Stimulated activated CD4-positive, alpha-beta T cell treated with anti-CD3 and anti-CD28 coated beads, TNF-alpha, amount 100 ng/mL, for 48 hours (primary cell): Measurements from ENCODE around the gene TNFAIP8L3.
"Not testable (repeated sequence)": the region's sequence is repeated elsewhere in the genome, so short reads cannot be mapped to it uniquely, and the experiment has no call there.

ENCODE experiments used
- DNase-seq, 3 donors: peaks; one replicate each; pipeline ENCODE4 v3.0.0-alpha.2; 2020; ENCODE audit warnings: low read depth in 3 of 3

TNFAIP8L3 gene

DNA sequence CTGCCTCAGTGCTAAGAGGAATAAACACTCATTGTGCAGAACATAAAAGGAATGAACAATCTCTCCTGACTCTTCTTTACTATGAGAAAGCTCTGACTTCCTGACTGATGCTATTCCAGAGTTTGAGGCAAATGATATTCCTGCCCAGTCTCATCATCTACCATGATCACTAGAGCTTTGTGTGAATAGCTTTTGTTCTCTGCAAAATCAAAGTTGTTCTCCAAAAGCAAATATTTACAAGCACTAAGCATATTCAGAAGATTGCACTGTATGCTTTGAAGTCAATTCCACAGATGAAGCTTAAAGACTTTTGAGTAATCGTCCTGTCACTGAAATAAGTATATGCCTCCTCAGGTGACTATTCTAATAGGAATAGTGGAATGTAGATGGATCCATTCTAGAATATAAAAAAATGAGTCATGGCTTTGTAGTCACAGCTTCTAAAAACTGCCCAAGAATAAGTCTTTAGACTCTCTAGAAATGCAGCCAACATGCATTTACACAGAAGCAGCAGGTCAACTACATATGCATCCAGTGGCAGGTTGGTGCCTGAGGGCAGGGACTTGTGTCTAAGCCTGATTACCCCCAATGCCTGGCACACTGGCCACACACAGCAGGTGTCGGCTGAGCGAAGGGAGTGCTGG, 34.6 kb downstream of the TNFAIP8L3 start:
- no peak for DNase-seq

DNA sequence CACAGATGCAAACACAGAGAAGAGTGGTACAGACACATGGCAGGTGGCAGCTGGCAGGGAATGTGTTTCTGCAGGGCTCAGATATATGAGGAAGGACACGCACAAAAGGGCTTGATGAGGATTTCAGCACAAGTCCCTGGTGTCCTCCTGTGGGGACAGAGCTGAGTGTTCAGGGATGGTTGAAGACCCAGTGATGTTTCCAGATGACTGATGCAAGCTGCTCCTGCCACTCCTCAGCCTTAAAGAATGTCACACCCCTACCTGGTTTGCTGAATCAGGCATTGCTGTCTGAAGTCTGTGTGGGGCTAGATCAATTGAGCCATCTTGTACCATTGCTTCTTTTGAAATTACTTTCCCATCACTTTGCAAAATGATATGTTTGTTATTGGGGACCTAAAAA, 40.2 kb downstream of the TNFAIP8L3 start:
- no peak for DNase-seq

DNA sequence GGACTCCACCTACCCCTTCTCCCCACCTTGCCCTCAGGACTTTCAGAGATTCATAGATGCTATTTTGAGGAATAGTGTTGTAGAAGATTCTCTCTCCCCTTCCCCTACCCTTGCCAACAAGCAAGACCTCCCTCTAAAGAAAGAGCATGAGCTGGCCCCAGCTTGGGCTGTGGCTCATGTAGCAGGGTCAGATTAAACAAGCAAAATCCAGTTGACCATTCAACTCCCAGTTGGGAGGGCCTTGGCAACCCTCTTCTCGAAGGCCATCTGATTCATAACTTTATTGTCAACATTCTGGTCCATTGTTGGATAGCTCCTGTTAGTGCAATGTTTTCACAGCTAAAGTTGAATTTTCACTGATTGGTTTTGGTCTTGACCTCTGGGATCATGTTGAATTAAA, 41.1 kb downstream of the TNFAIP8L3 start:
- DNase-seq, result no peak

DNA sequence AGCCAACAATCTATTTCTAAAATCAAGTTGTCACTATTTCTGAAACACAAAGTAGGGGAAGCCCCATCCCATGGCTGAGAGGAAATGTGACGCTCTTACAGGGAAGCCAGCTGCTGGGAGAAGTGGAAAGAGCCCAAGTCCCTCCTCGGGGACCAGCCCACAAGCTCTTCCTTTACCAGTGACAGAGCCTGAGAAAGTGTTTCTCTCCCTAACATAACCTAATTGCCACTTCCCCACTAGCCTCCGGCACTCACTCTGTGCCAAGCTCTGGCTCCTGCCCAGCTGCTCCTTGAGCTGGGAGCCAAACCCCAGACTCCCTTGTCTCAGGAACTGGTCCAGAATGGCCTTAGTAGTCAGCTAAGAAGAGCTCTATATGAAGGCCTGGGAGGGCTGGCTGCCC, 42.9 kb downstream of the TNFAIP8L3 start:
- no peak for DNase-seq

DNA sequence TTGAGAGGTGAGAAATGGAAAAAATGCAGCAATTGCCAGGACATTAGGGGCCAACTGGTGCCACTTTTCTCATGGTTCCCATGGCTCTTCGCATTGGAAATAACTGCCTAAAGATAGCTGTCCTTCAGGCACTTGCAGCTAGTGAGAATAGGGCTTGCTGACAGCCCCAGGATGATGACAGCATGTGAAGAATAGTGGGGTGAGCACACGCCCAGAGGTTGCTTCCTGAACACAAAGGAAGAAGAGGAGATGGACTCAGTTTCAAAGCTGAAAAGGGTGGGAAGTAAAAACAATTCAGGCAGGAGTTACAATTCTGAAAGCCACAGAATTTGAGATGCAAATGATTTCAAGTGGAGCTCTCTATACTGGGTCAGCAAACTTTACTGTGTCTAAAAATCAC, 45.6 kb downstream of the TNFAIP8L3 start:
- DNase-seq, result no peak

DNA sequence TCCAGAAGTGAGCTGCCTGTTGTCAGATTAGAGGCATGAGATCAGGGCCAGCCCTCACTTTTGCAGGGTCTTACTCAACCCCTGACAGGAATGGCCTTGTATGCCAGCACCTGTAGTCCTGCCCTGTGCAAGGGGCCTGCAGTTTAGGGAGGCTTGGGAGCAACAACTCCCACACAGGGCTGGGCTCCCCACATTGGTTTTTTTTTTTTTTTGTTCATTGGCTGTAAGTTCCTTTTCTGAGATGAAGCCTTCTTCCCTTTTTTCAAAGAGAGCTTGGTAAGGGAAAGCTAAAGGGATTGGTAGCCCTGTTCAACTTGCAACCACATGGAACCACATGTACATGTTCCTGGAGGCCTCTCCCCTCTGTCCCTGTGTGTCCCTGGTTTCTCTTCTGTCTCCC, 46.4 kb downstream of the TNFAIP8L3 start:
- DNase-seq, result no peak

DNA sequence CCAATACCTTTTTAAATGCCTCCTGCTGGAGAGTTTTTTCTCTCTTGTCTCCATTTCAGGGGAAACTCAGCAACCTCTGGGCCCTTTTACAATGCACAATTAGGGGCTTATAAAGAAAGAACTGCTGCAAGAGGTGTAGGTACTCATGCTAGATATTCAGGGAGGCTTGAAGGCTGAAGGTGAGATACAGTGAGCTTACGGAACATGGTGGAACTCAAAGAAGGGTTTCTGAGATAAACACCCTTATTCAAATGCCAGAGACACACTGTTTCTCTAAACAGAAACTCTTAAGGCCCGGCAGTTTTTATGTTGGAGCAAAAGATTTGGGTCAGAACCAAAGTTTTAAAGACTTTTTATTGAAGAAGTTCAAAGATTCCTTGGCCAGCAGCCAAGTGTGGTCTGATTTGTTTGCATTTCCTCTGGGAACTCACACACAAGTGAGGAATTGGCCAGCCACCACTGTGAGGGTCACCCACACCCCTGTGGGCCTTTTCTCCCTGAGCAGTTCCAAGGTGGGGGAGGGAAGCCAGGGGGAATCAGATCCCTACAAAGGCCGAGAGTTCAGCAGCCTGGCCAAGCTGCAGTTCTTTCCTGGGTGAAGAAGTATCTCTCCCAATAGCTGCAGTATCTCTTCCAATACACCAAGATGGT, 47.8 kb downstream of the TNFAIP8L3 start:
- no peak for DNase-seq

DNA sequence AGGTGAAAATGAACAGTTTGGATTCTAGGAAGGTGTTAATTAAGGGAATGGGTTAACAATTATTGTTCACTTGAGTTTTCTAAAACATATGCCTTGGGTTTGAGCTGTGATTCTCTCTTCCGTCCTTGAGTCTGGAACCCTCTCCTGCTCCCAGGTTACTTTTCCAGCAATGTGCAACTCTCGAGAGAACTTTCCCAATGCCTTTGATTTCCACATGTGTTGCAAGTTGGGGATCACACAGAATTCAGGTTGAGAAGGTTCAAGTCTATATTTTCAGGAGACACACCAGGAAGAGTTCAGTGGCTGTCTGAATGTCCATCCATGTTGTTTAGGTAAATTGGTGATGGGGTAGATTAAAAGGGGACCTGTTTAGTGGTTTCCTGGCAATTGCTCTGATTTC, 48.7 kb downstream of the TNFAIP8L3 start:
- no peak for DNase-seq

DNA sequence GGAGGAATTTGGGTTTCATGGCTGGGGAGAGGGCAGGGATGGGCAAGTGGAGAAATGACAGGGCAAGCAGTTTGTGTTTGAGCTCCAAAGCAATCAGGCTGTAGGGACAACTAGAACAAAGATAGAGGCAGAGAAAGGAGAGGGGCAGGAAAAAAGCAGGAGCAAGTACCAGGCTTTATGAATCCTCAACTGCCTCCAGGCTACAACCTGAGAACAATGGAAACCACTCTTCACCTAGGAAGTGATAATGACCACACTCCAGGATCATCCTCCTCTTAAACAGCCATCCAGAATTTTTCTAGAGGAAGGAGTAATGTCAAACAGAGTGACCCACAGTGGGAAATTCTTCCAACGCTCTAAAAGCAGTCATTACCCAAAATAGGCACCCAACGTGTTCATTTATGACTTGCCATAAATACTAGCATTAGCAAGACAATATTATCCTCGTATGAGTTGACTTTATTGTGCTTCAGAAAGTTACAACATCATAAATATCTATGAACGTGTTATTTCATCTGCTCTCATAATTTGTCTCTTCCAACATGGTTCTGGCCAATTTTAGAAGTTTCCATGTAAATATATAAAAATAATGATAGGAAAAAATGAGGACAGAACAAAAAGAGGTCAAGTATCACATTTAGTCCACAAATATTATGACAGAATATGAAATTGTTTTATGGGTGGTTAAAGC, 50.5 kb downstream of the TNFAIP8L3 start:
- no peak for DNase-seq

DNA sequence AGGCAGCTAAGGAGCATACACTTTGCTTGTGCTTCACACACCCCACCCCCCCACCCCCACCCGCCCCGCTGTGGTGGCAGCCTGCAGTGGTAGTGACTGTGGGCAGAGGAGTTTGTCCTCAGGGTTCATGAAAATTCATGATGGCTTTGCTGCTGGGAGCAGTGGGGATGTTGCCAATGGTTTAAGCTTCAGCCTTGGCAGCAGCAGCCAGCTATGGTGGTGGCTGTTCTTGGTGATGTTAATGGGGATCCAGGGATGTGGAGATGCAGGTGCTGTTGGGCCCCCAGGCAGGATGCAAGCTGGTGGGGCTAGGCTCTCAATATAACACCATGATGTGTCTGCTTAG, 55.8 kb downstream of the TNFAIP8L3 start:
- DNase-seq, result no peak

DNA sequence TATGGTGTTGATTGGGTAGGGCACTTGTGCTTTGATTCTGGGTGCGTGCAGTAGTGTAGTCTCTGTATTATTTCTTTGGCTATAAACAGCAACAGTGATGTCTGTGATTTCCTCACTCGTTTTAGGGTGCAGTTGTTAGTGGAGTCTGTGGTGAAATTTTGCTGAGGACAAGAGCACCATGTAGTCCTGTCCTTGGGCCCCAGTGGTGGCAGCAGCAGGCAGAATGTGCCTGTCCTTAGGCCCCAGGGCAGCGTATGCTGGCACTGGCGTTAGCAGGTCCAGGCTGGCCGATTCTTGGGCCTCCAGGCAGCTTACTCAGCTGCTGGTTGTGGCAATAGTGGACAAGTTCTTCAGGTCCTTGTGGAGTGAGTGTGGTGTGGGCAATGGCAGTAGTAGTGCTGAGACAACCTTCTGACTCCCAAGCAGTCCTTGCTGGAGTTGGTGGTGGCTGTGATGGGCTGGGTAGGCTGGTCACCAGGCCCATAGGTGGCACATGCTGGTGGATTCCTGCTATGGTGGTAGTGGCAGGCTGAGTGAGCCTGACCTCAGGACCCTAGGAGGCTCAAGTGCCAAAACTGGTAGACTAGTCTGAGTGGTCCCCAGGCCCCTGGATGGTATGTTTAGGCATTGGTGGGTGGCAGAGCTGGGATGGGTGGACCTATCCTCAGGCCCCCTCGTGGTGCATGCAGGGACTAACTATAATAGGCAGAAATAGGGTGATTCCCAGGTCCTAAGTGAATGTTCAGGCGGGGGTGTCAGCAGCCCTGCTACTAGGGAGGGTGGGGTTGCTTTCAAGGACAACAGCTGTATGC, 56.3 kb downstream of the TNFAIP8L3 start:
- DNase-seq, result no peak

DNA sequence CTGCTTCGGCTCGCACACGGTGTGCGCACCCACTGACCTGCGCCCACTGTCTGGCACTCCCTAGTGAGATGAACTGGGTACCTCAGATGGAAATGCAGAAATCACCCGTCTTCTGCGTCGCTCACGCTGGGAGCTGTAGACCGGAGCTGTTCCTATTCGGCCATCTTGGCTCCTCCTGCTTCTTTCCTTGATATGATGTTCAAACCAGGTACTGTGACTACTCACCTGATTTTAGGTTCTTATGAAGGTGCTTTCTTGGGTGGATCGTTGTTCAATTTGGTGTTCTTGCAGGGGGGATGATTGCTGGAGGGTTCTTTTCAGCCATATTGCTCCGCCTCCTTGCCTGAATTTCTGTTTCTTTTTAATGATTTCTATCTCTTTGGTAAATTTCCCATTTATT, 57.2 kb downstream of the TNFAIP8L3 start:
- not testable (repeated sequence) for DNase-seq

DNA sequence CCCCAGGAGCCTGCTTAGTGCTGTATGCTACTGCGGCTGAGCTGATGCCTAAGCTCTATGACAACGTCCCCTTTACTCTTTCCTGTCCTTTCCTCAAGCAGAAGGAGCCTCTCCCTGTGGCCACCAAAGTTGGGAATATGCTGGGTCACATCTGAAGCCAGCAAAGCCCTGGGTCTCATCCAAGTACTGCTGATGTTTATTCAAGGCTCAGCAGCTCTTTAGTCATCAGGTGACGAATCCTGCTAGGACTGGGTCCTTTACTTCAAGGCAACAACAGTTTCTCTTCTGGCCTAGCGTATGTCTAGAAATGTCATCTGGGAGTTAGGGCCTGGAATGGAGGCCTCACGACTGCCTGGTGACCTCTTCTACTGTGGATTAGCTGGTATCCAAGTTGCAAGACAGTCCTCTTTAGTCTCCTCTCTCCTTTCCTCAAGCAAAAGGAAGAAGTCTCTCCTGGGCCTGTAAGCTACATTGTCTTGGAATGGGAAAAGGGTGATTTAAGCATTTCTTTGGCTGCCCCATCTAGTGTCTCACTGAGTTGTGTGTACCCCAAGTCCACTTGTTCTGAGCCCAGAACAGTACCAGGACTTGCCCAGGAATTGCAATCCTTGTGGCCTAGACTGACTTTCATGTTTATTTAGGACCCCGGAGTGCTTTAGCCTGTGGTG, 63.9 kb downstream of the TNFAIP8L3 start:
- DNase-seq, result no peak

DNA sequence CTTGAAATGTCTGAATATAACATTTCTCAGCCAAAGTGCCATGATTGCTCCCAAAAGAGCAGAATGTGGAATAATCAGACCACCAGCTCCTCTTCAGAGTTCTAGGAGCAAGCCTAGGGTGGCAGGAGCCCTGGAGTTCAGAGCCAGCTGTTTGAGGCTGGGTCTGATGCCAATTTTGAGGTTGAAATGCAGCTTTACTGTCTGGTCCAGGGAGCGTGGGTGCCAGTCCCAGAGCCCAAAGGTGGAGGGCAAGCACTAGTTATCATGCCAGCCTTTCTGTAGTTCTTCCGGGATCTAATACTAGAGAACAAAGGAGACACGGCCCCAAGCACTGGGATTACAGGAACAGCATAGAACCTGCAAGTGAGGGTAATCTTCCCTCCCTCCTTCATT, 69.3 kb downstream of the TNFAIP8L3 start:
- no peak for DNase-seq

DNA sequence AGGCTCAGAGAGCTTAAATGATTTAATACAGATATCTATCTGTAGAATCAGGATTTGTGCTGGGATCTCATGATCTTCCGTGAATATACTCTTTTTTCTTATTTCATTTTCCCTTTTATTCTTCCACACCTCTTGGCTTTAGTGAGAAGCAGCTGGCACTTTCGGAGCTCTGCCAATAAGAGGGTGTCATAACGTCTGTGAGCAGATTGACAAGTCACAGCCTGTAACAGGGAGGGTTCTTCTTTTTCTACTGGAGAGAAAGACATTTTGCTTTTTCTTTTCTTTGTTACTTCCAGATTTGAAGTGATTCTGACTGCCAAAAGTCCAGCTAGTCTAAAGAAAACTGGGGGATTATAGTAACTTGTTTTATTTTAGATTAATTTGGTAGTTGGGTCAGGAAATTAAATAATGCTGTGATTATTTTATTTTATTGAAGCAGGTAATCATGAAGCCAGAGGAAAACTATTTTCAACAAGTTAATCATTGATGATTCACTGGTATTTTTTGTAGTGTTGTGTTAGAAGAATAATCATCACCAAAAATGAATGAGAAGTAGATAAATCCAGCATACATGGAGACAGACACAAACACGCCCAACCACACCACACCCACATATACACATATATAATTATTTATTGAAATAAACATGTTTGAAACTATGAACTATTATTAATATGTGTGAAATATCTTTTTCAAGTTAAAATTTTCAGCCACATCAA, 69.8 kb downstream of the TNFAIP8L3 start:
- DNase-seq, result no peak

DNA sequence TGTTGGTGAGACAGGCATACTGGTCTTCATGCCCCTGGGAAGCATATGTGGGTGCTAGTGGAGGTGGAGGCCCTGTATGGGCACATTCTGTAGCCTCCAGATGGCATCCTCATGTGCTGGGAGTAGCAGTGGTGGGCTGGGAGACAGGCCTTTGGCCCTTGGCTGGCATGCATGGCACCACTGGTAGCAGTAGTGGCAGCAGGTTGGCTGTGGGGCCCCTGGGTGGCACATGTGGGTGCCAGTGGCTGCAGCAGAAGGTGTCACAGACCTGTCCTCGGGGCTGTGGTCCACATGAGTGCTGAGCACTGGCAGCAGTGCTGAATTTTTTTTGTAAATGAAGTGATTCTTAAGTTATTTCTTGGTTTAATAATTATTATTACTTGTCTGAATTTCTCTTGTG, 71.2 kb downstream of the TNFAIP8L3 start:
- DNase-seq, result no peak

DNA sequence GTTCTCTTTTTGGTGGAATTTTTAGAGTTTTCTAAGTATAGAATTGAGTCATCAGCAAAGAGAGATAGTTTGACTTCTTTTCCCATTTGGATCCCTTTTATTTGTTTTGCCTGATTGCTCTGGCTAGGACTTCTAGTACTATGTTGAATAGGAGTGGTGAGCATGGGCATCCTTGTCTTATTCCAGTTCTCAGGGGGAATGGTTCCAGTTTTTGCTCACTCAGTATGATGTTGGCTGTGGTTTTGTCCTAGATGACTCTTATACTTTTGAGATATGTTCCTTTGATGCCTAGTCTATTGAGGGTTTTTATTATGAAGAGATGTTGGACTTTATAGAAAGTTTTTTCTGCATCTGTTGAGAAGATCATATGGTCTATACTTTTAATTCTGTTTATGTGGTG, 72.5 kb downstream of the TNFAIP8L3 start:
- DNase-seq, result no peak

DNA sequence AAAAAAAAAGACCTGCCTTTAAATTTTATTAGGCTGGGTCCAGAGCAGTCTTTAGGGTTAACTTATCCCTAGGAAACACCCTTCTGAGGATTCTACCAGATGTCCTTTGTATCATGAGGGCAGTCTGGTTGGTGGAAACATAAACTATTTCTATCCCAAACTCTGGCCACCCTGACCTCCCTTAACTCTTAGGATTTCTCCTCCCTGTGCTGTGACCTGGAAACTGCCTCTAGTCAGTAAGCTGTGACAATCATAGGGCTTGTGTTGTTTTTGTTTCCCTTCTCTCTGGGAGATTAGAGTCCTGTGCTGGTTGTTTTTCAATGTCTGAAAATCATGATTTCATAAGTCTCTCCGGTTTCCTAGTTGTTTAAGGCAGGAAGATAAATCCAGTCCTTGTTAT, 78.1 kb downstream of the TNFAIP8L3 start:
- DNase-seq, result no peak

DNA sequence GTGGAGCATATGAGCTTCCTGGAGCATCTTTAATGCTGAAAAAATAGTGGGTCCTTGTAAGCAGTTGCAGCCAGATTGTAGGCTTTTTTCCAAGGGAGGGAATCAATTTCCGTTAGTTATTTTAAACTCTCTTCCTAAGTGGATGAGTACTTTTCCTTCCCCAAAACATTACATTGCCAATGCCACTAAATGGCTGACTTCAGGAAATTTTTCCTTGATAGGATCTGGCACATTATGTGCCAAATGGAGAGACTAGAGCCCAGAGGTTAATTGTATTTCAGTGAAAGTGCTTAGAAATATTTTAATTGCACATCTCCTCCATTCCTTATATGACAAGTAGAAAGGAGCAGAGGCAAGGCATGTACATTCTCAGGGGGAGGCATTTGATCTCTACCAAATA, 83.5 kb downstream of the TNFAIP8L3 start:
- DNase-seq, result no peak

DNA sequence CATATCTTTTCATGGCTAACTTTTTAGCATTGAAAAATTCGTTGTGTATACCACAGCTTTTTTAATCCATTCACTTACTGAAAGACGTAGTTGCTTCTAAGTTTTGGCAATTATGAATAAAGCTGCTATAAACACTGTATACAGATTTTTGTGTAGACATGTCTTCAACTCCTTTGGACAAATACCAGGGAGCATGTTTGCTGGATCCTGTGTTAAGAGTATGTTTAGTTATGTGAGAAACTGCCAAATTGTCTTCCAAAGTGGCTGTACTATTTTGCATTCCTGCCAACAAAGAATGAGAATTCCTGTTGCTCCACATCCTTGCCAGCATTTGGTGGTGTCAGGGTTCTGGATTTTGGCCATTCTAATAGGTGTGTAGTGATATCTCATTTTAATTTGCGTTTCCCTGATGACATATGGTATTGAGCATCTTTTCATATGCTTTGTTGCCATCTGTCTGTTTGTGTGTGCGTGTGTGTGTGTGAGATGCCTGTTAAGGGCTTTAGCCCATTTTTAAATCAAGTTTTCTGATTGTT, 87.5 kb downstream of the TNFAIP8L3 start:
- no peak for DNase-seq
